ENCODE results near the gene GABRP.

- TF ChIP-seq CTCF (IDR thresholded peaks at IDR 0.05; ENCODE audit: insufficient read depth, low read length) (no peak), POLR2AphosphoS5 (IDR thresholded peaks at IDR 0.05; ENCODE audit: low read depth) (no peak)
Measured at GRCh38 chr5:170752257-170753215, 31.0 kb upstream of the GABRP start.
